HL-60 (cell line): Measurements from ENCODE around the gene CCDC124.

ENCODE experiments used
- DNase-seq, 2 experiments: peaks; one replicate each; pipeline ENCODE4 v3.0.0-alpha.2; 2010 to 2020; ENCODE audit warnings: low read depth in 1 of 2, low spot score in 1 of 2
- H3K27ac ChIP-seq: fragments of 250-450 bp; sonication (Bioruptor Pico); replicated peaks from 2 replicates; pipeline ENCODE4 v1.5.1; 2020; ENCODE audit warnings: mild to moderate bottlenecking, moderate library complexity
- H3K27me3 ChIP-seq: fragments of 250-450 bp; sonication (Bioruptor Pico); 2 replicates; pipeline ENCODE4 v1.5.1; 2021; ENCODE audit warnings: mild to moderate bottlenecking, moderate library complexity; ENCODE audit not compliant: insufficient read depth, poor library complexity, severe bottlenecking
- H3K4me3 ChIP-seq: replicated peaks from 2 replicates; pipeline ENCODE4 v1.5.1; 2011; ENCODE audit warnings: mild to moderate bottlenecking, control low read depth, low read length; ENCODE audit not compliant: insufficient read depth
- CTCF ChIP-seq: IDR thresholded peaks from one replicate; pipeline ENCODE4 v1.5.1; 2011; ENCODE audit warnings: low read length, control low read depth, inconsistent platforms; ENCODE audit not compliant: insufficient read depth
- GABPA ChIP-seq: IDR thresholded peaks from 2 replicates; pipeline ENCODE4 v1.6.1; 2012; ENCODE audit warnings: low read depth
- POLR2AphosphoS5 ChIP-seq: IDR thresholded peaks from 2 replicates; pipeline ENCODE4 v1.6.1; 2012; ENCODE audit warnings: low read depth
- SPI1 ChIP-seq: IDR thresholded peaks from 2 replicates; pipeline ENCODE4 v1.6.1; 2012; ENCODE audit warnings: low read depth, mild to moderate bottlenecking, borderline replicate concordance
- TF ChIP-seq, protein P1 (sequence below): IDR thresholded peaks from 2 replicates; pipeline ENCODE4 v1.6.1; 2012; ENCODE audit warnings: low read depth; ENCODE audit not compliant: insufficient replicate concordance

CCDC124 gene

DNA sequence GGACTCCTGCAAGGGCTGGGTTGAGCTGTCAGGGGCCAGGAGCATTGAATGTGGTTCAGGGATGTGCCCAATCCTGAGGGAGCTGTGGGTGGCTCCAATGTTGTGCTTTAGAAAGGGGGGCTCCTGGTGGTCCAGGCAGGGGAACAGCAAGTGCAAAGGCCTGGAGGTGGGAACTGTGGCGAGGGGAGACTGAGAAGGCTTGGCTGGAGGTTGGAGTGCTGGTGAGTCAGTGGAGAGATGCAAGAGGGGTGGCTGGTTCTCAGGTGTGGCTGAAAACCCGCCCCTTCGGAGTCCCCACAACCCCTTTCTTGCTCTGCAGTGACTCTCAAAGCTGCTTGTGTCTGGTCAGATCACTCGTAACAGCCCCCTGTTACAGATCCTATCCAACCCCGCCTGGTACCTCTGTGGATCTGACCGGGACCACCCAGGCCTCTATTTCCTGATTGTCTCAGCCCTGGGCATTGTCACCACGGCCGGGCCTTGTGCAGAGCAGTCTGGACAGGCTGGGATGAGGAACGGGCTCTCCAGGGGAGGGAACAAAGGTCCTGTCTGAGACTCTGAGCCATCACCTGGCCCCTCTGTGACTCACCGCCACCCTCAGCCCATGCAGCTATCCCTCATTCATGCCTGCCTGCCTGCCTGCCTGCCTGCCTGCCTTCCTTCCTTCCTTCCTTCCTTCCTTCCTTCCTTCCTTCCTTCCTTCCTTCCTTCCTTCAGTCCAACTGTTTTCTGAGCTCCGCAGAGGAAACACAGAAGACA lies 32.7 kb downstream of the CCDC124 start:
- H3K4me3 ChIP-seq = no peak overlapping the region
- no peak overlapping the region for H3K27ac ChIP-seq
- peaks cover 29% of the 10 kb centered on the region for H3K27me3 ChIP-seq
- TF ChIP-seq, protein P1, sequence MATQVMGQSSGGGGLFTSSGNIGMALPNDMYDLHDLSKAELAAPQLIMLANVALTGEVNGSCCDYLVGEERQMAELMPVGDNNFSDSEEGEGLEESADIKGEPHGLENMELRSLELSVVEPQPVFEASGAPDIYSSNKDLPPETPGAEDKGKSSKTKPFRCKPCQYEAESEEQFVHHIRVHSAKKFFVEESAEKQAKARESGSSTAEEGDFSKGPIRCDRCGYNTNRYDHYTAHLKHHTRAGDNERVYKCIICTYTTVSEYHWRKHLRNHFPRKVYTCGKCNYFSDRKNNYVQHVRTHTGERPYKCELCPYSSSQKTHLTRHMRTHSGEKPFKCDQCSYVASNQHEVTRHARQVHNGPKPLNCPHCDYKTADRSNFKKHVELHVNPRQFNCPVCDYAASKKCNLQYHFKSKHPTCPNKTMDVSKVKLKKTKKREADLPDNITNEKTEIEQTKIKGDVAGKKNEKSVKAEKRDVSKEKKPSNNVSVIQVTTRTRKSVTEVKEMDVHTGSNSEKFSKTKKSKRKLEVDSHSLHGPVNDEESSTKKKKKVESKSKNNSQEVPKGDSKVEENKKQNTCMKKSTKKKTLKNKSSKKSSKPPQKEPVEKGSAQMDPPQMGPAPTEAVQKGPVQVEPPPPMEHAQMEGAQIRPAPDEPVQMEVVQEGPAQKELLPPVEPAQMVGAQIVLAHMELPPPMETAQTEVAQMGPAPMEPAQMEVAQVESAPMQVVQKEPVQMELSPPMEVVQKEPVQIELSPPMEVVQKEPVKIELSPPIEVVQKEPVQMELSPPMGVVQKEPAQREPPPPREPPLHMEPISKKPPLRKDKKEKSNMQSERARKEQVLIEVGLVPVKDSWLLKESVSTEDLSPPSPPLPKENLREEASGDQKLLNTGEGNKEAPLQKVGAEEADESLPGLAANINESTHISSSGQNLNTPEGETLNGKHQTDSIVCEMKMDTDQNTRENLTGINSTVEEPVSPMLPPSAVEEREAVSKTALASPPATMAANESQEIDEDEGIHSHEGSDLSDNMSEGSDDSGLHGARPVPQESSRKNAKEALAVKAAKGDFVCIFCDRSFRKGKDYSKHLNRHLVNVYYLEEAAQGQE = no peak
- TF ChIP-seq POLR2AphosphoS5 = no peak
- no peak for TF ChIP-seq SPI1
- TF ChIP-seq CTCF = no peak
- TF ChIP-seq GABPA = no peak
- no peak for DNase-seq

GRCh38 chr19:17966129-17966483 lies 33.3 kb downstream of the CCDC124 start:
- H3K27me3 ChIP-seq = peaks cover 29% of the 10 kb centered on the region
- TF ChIP-seq POLR2AphosphoS5 (no peak), SPI1 (no peak), CTCF (no peak), GABPA (no peak)
- TF ChIP-seq, protein P1 = no peak
- no peak for DNase-seq
- H3K4me3 ChIP-seq = no peak overlapping the region
- H3K27ac ChIP-seq = no peak overlapping the region

GRCh38 chr19:17966550-17967256 lies 33.9 kb downstream of the CCDC124 start, which contains the start of gene KCNN1:
Gene KCNN1, plus strand, starts transcription at chr19:17967107. Its CDS starts 6,782 bp downstream, at chr19:17973889.
- Histone ChIP-seq H3K4me3 (no peak within 1 kb of the TSS), H3K27me3 (peaks cover 29% of the 10 kb centered on the region), H3K27ac (no peak within 1 kb of the TSS)
- DNase-seq = no peak
- TF ChIP-seq GABPA (no peak), CTCF (no peak), SPI1 (no peak), POLR2AphosphoS5 (no peak)
- TF ChIP-seq, protein P1 = no peak
